Subcutaneous abdominal adipose tissue (tissue), 5 donors: ENCODE data around the gene KLHL33.

Experiments used
- H3K27ac ChIP-seq: one replicate; pipeline ENCODE4 v1.7.0; 2013; ENCODE audit warnings: low read depth, mild to moderate bottlenecking, inconsistent platforms, low read length, moderate library complexity
- H3K27me3 ChIP-seq, 5 donors: one replicate each; pipeline ENCODE4 v1.7.0; 2013; ENCODE audit warnings: low read length in 5 of 5, inconsistent platforms in 1 of 5; ENCODE audit not compliant: control insufficient read depth in 5 of 5, insufficient read depth in 4 of 5
- H3K36me3 ChIP-seq, 5 donors: one replicate each; pipeline ENCODE4 v1.7.0; 2013; ENCODE audit warnings: low read length in 5 of 5; ENCODE audit not compliant: control insufficient read depth in 5 of 5, insufficient read depth in 5 of 5
- H3K4me1 ChIP-seq, 5 donors: one replicate each; pipeline ENCODE4 v1.7.0; 2013; ENCODE audit warnings: low read length in 5 of 5, mild to moderate bottlenecking in 3 of 5, moderate library complexity in 1 of 5; ENCODE audit not compliant: control insufficient read depth in 5 of 5, insufficient read depth in 5 of 5
- H3K4me3 ChIP-seq, 5 donors: one replicate each; pipeline ENCODE4 v1.7.0; 2013; ENCODE audit warnings: low read length in 5 of 5, low read depth in 1 of 5
- H3K9ac ChIP-seq, 5 donors: one replicate each; pipeline ENCODE4 v1.7.0; 2013; ENCODE audit warnings: low read length in 5 of 5, mild to moderate bottlenecking in 4 of 5, moderate library complexity in 3 of 5
- H3K9me3 ChIP-seq, 5 donors: one replicate each; pipeline ENCODE4 v1.7.0; 2013; ENCODE audit warnings: low read length in 5 of 5; ENCODE audit not compliant: control insufficient read depth in 5 of 5
- donor health status: healthy.
- donor health status: healthy.
- donor health status: healthy.
- donor health status: healthy.
- donor health status: healthy.

The KLHL33 gene, protein sequence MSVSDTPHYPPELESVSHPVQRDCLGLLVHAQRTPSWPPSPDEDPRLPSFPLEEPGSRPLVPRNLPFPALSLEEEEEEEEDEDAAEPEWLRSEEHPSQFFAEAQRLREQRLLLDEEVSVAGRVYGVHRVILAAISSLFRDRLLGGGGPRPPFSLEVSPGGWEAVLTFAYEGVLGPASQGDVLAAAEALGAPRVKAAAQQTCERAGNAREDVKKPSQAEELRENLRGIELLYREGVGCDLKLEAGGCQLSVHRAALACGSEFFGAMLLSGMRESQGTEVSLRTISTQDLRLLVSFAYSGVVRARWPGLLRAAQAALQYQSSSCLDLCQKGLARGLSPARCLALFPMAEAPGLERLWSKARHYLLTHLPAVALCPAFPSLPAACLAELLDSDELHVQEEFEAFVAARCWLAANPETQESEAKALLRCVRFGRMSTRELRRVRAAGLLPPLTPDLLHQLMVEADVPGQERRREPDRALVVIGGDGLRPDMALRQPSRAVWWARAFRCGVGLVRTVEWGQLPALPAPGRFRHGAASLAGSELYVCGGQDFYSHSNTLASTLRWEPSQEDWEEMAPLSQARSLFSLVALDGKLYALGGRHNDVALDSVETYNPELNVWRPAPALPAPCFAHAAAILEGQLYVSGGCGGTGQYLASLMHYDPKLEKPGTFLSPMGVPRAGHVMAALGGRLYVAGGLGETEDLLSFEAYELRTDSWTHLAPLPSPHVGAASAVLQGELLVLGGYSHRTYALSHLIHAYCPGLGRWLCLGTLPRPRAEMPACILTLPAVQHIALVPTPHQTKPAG

GRCh38 chr14:20435582-20436362 is at the start of gene KLHL33:
TSS of gene KLHL33 (minus strand) at chr14:20436166. CDS start at chr14:20435811, 355 bp downstream.
- Histone ChIP-seq H3K4me1 (peaks cover 0 to 21% (median 16%) of the 10 kb centered on the region in 5 donors), H3K9ac (peak within 1 kb of the TSS in 3 of 5 donors; percentile 53 to 66 (median 62)), H3K4me3 (peak within 1 kb of the TSS; percentile 11 to 66 (median 61)), H3K27me3 (peaks cover 0 to 3% (median 0%) of the 10 kb centered on the region in 5 donors), H3K36me3 (no peaks in the 10 kb centered on the region), H3K9me3 (no peaks in the 10 kb centered on the region), H3K27ac (no peak within 1 kb of the TSS)

DNA sequence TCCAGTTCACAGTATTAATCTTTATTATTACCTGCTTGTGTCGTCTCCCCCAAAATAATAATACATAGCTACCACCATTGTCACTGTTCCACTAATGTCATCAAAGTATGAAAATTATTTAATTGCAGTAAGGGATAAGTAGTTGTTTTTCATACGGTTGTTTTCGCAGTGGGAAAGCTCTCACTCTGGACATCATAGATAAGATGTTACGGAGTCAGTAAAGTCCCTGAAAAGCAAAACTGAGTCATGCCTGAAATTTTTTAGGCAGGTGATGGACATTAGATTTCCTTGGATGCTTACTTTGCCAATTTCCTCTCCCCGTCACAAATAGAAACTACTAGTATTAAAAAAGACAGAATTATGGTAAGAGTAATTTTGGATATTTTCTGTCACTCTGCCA is 46.4 kb upstream of the KLHL33 start:
- H3K9me3 ChIP-seq: no peaks in the 10 kb centered on the region
- no peak overlapping the region for H3K27ac ChIP-seq
- peaks cover 0 to 13% (median 8%) of the 10 kb centered on the region in 5 donors for H3K4me1 ChIP-seq
- no peak overlapping the region for H3K4me3 ChIP-seq
- H3K9ac ChIP-seq: no peak overlapping the region
- H3K27me3 ChIP-seq: no peaks in the 10 kb centered on the region
- H3K36me3 ChIP-seq: peaks cover 0 to 11% (median 3%) of the 10 kb centered on the region in 5 donors

- Histone ChIP-seq H3K4me3 (no peak overlapping the region), H3K27ac (no peak overlapping the region), H3K9me3 (no peaks in the 10 kb centered on the region), H3K27me3 (no peaks in the 10 kb centered on the region), H3K36me3 (peaks cover 5 to 46% (median 28%) of the 10 kb centered on the region in 5 donors), H3K4me1 (peaks cover 0 to 21% (median 19%) of the 10 kb centered on the region in 5 donors), H3K9ac (no peak overlapping the region)
These were observed 42.9 kb upstream of the KLHL33 start for GRCh38 chr14:20478894-20479293.

- peaks cover 5 to 60% (median 30%) of the 10 kb centered on the region in 5 donors for H3K36me3 ChIP-seq
- peak overlapping the region; percentile 31 for H3K27ac ChIP-seq
- H3K4me1 ChIP-seq: peaks cover 0 to 21% (median 19%) of the 10 kb centered on the region in 5 donors
- H3K9ac ChIP-seq: no peak overlapping the region
- no peaks in the 10 kb centered on the region for H3K27me3 ChIP-seq
- H3K9me3 ChIP-seq: no peaks in the 10 kb centered on the region
- H3K4me3 ChIP-seq: peak overlapping the region in 1 of 5 donors; percentile 17
These were observed 41.4 kb upstream of the KLHL33 start for GRCh38 chr14:20477211-20477876.

DNA sequence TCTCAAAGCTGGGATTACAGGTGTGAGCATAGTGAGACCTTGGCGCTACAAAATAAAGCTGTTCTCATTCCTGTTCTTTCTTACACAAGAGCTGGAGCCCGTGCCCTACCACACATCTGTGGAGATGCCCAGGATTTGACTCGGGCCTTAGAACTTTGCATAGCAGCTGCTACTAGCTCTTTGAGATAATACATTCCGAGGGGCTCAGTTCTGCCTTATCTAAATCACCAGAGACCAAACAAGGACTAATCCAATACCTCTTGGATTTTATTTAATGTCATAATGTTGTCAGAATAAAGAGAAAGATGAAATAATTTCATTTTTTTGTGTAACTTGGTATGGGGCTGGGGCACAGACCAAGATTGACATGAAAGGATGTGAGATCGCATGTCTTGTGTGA is 40.8 kb upstream of the KLHL33 start:
- peaks cover 5 to 64% (median 30%) of the 10 kb centered on the region in 5 donors for H3K36me3 ChIP-seq
- H3K4me3 ChIP-seq: peak overlapping the region in 1 of 5 donors; percentile 17
- peak overlapping the region in 1 of 5 donors; percentile 30 for H3K9ac ChIP-seq
- peak overlapping the region; percentile 31 for H3K27ac ChIP-seq
- H3K27me3 ChIP-seq: no peaks in the 10 kb centered on the region
- peaks cover 0 to 22% (median 19%) of the 10 kb centered on the region in 5 donors for H3K4me1 ChIP-seq
- H3K9me3 ChIP-seq: no peaks in the 10 kb centered on the region

DNA sequence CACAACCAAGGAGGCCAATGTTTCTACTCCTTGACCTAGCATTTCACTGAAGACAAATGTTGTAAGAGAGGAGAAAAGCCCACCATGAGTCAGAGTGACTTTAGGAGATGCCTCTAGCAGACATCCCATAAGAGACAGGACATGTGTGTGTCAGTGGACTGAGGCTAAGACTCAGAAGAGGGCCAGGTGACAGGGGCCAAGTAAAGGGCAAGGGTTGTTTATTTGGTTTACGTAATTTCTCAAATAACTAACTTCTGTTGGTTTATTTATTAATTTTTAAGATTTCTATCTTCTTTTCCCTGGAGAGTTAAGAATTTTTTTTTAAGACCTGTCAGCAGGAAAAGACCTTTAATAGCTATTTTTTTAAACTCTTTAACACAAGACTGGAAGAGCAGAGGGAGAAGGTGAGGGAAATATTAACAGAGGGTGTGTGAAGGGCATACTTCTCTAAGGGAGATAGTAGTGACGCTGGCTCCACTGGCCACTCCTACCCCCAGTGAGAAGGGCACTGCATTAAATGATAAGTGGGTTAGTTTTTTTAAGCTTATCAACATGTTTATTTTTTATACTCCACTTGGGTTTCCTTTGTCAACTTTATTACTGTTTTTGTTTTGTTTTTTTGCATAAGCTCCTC is 36.7 kb upstream of the KLHL33 start:
- Histone ChIP-seq H3K36me3 (peaks cover 5 to 55% (median 30%) of the 10 kb centered on the region in 5 donors), H3K4me3 (no peak overlapping the region), H3K9me3 (no peaks in the 10 kb centered on the region), H3K9ac (no peak overlapping the region), H3K27ac (no peak overlapping the region), H3K4me1 (peaks cover 6 to 46% (median 34%) of the 10 kb centered on the region in 5 donors), H3K27me3 (no peaks in the 10 kb centered on the region)

- Histone ChIP-seq H3K9ac (peak overlapping the region; percentile 11 to 96 (median 85)), H3K36me3 (peaks cover 0 to 34% (median 19%) of the 10 kb centered on the region in 5 donors), H3K9me3 (no peaks in the 10 kb centered on the region), H3K27me3 (no peaks in the 10 kb centered on the region), H3K4me3 (peak overlapping the region; percentile 88 to 98 (median 94)), H3K27ac (peak overlapping the region; percentile 95), H3K4me1 (peaks cover 6 to 31% (median 20%) of the 10 kb centered on the region in 5 donors)
These were observed 34.6 kb upstream of the KLHL33 start for GRCh38 chr14:20470603-20470901.

DNA sequence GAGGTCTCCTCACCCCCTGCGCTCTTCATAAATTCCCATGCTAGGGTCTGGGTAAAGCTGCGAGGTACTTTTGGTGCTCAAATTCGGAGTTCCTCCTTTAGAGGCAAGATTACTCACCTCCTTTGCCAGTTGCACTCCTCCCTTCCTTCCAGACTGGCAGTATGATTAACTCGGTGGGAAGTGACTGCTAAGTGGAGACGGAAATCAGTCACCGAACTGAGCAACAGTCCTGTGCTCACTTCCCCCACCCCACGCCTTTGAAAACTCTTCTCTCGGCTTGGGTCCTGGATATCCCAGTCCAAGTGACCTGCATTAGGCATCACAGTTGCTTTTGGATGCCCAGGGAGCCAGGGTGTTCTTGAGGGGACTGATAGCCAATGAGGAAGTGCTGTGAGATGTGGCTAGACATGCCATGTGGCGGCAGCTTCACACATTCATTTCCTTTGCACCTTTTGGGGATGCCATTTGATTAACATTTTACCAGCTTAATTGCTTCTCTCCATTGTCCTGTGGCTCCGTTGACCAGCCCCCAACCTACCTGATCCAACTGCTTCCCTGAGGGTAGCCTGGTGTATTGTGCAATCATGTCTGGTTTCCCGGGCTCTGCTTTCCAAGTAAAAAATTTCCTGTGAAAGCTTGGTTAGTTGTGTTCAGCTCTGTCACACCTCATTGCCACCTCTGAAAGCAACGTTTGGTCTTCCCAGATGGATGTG is 34.1 kb upstream of the KLHL33 start:
- Histone ChIP-seq H3K9ac (peak overlapping the region; percentile 81 to 96 (median 85)), H3K27me3 (no peaks in the 10 kb centered on the region), H3K27ac (peak overlapping the region; percentile 95), H3K9me3 (no peaks in the 10 kb centered on the region), H3K36me3 (peaks cover 0 to 29% (median 17%) of the 10 kb centered on the region in 5 donors), H3K4me1 (peaks cover 6 to 31% (median 20%) of the 10 kb centered on the region in 5 donors), H3K4me3 (peak overlapping the region; percentile 88 to 98 (median 94))
